Measurements from ENCODE around the gene ARHGEF5.

DNA sequence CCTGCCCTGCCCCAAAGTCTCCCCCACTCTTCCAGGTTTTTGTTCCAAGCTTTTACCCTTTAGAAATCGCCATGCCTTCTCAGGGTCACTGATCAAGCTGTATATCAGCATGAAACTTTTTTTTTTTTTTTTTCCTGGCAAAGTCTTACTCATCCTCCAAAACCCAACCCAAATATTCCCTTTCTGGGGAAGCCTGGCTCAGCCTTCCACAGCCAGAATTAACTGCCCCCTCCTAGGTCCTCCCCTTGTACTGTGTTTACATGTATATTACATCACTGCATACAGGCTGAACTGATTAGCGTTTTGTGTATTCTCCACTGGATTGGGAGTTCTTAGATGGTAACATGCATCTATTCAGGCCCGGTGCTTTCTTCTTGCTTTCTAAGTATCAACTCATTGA lies 52.9 kb downstream of the ARHGEF5 start:
- TF ChIP-seq, protein P1, sequence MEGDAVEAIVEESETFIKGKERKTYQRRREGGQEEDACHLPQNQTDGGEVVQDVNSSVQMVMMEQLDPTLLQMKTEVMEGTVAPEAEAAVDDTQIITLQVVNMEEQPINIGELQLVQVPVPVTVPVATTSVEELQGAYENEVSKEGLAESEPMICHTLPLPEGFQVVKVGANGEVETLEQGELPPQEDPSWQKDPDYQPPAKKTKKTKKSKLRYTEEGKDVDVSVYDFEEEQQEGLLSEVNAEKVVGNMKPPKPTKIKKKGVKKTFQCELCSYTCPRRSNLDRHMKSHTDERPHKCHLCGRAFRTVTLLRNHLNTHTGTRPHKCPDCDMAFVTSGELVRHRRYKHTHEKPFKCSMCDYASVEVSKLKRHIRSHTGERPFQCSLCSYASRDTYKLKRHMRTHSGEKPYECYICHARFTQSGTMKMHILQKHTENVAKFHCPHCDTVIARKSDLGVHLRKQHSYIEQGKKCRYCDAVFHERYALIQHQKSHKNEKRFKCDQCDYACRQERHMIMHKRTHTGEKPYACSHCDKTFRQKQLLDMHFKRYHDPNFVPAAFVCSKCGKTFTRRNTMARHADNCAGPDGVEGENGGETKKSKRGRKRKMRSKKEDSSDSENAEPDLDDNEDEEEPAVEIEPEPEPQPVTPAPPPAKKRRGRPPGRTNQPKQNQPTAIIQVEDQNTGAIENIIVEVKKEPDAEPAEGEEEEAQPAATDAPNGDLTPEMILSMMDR (IDR thresholded peaks at IDR 0.05), result no peak
- no peak for TF ChIP-seq POLR2A (IDR thresholded peaks at IDR 0.05)
- TF ChIP-seq EP300 (IDR thresholded peaks at IDR 0.05; ENCODE audit: low read depth), result no peak
